D721Med (cell line): Measurements from ENCODE around the gene SPG7.

Source experiments
- DNase-seq: peaks from one replicate; pipeline ENCODE4 v3.0.0; 2011; ENCODE audit warnings: low spot score; ENCODE audit not compliant: insufficient read length
- FAIRE-seq: peaks from 2 replicates; lab custom pipeline; 2011; peaks lifted over from hg19 to GRCh38; lab: Jason Lieb, UNC
- TF ChIP-seq, protein P1 (sequence below): IDR thresholded peaks from 2 replicates; pipeline ENCODE4 v1.5.1; 2012; ENCODE audit warnings: mild to moderate bottlenecking, control low read depth; ENCODE audit not compliant: insufficient read depth; ENCODE audit errors: missing control alignments

SPG7 gene

DNA sequence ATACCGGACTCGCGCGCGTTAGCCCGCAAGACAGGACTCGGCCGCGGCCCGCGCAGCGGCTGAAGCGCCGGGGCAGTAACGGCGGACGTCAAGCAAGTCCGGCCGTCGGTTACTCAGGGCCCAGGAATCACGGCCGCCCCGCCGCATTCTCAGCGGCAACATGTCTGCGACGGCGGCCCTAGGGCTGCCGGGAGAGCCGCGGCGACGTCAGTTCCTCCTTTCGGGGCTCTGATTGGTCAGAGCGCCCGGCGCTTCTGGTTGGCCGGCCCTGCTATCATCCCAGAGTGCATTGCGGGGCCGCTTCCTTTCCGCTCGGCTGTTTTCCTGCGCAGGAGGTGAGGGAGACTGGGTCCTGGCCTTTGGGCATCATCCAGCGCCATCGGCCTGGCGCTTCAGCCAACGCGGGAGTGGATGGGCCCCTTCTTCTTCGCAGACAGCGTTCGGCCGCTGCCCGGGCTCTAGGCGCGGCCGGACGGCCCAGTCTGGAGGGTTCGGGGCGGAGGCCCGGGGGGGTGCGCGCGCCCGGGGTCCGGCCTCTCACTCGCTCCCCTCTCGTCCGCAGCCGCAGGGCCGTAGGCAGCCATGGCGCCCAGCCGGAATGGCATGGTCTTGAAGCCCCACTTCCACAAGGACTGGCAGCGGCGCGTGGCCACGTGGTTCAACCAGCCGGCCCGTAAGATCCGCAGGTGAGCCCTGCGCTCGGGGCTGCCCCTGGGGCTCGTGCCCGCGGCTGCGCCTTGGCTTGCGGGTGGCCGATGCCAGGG is 52.4 kb downstream of the SPG7 start, which contains the start of gene RPL13:
TSS of gene RPL13 (plus strand) at position 305 of the 764 bp plus-strand sequence. CDS start at position 583, 278 bp downstream.
- TF ChIP-seq, protein P1, sequence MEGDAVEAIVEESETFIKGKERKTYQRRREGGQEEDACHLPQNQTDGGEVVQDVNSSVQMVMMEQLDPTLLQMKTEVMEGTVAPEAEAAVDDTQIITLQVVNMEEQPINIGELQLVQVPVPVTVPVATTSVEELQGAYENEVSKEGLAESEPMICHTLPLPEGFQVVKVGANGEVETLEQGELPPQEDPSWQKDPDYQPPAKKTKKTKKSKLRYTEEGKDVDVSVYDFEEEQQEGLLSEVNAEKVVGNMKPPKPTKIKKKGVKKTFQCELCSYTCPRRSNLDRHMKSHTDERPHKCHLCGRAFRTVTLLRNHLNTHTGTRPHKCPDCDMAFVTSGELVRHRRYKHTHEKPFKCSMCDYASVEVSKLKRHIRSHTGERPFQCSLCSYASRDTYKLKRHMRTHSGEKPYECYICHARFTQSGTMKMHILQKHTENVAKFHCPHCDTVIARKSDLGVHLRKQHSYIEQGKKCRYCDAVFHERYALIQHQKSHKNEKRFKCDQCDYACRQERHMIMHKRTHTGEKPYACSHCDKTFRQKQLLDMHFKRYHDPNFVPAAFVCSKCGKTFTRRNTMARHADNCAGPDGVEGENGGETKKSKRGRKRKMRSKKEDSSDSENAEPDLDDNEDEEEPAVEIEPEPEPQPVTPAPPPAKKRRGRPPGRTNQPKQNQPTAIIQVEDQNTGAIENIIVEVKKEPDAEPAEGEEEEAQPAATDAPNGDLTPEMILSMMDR, result no peak

DNA sequence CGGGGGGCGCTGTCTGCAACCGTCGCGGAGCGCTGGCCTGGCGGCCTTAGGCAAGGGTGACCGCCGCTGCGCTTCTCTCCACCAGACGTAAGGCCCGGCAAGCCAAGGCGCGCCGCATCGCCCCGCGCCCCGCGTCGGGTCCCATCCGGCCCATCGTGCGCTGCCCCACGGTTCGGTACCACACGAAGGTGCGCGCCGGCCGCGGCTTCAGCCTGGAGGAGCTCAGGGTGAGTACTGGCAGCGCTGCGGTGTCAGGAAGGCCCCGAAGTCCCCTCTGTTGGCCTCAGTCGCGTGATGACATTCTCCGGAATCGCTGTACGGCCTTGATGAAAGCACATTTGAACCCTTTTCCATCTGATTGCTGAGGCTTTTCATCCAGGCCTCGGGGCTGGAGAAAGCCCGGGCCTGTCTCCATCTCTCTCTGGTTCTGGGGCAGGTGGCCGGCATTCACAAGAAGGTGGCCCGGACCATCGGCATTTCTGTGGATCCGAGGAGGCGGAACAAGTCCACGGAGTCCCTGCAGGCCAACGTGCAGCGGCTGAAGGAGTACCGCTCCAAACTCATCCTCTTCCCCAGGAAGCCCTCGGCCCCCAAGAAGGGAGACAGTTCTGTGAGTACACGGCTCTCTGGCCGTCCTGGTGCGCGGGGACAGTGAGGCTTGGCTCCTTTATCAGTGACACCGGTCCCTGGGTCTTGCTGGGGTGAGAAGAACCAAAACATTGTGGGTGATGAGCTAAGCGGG is 53.1 kb downstream of the SPG7 start:
- no peak for FAIRE-seq
- TF ChIP-seq, protein P1, result no peak

More for the DNA sequence above, 52.4 kb downstream of the SPG7 start, which contains the start of gene RPL13:
- FAIRE-seq (no peak), DNase-seq (peak; percentile 81)

GRCh38 chr16:89561884-89562599 is 53.8 kb downstream of the SPG7 start:
- TF ChIP-seq, protein P1, result no peak
- DNase-seq (no peak), FAIRE-seq (no peak)

More for the DNA sequence above, 53.1 kb downstream of the SPG7 start:
- DNase-seq, result no peak

GRCh38 chr16:89562939-89563338 is 54.7 kb downstream of the SPG7 start:
- no peak for DNase-seq
- TF ChIP-seq, protein P1, result no peak
- FAIRE-seq, result no peak

DNA sequence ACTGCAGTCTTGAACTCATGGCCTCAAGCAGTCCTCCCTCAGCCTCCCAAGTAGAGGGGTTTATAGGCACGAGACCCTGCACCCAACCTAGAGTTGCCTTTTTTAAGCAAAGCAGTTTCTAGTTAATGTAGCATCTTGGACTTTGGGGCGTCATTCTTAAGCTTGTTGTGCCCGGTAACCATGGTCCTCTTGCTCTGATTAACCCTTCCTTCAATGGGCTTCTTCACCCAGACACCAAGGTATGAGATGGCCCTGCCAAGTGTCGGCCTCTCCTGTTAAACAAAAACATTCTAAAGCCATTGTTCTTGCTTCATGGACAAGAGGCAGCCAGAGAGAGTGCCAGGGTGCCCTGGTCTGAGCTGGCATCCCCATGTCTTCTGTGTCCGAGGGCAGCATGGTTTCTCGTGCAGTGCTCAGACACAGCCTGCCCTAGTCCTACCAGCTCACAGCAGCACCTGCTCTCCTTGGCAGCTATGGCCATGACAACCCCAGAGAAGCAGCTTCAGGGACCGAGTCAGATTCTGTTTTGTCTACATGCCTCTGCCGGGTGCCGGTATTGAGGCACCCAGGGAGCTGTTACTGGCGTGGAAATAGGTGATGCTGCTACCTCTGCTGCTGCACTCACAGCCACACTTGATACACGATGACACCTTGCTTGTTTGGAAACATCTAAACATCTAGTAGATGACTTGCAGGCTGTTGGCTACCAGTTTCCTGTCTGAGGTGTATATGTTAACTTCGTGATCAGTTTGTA is 55.6 kb downstream of the SPG7 start:
- FAIRE-seq (no peak), DNase-seq (no peak)
- TF ChIP-seq, protein P1, result no peak

- DNase-seq (no peak), FAIRE-seq (no peak)
- TF ChIP-seq, protein P1, result no peak
These were observed 56.5 kb downstream of the SPG7 start for GRCh38 chr16:89564476-89565255.
